Hepatocyte (in vitro differentiated cells): ENCODE measurements around the gene MYL7. TPM values are rescaled to one million over a fixed set of nuclear protein-coding genes. Genes with fewer than 3 reads are reported as not detected.

ENCODE experiments used
- DNase-seq: peaks from one replicate; pipeline ENCODE4 v3.0.0-alpha.2; 2016; ENCODE audit warnings: low spot score
- H2AFZ ChIP-seq: fragments of 200-600 bp; sonication (generic); 2 replicates; pipeline ENCODE4 v1.6.0; 2016; ENCODE audit warnings: antibody characterized with exemption, mild to moderate bottlenecking
- H3K27ac ChIP-seq: fragments of 200-600 bp; sonication (generic); 2 replicates; pipeline ENCODE4 v1.5.1; 2016; ENCODE audit warnings: mild to moderate bottlenecking
- H3K27me3 ChIP-seq: fragments of 200-600 bp; sonication (generic); 2 replicates; pipeline ENCODE4 v1.6.1; 2016
- H3K36me3 ChIP-seq: fragments of 200-600 bp; sonication (generic); replicated peaks from 2 replicates; pipeline ENCODE4 v1.5.1; 2016; ENCODE audit warnings: low read depth; ENCODE audit not compliant: insufficient read depth
- H3K4me1 ChIP-seq: fragments of 200-600 bp; sonication (generic); 2 replicates; pipeline ENCODE4 v1.5.1; 2016; ENCODE audit warnings: mild to moderate bottlenecking, moderate library complexity; ENCODE audit not compliant: insufficient read depth
- H3K4me2 ChIP-seq: fragments of 200-600 bp; sonication (generic); 2 replicates; pipeline ENCODE4 v1.6.0; 2016
- H3K4me3 ChIP-seq: fragments of 200-600 bp; sonication (generic); 2 replicates; pipeline ENCODE4 v1.5.1; 2016; ENCODE audit warnings: mild to moderate bottlenecking
- H3K79me2 ChIP-seq: fragments of 200-600 bp; sonication (generic); 2 replicates; pipeline ENCODE4 v1.6.0; 2017; ENCODE audit warnings: mild to moderate bottlenecking
- H3K9me2 ChIP-seq: fragments of 200-600 bp; sonication (generic); replicated peaks from 2 replicates; pipeline ENCODE4 v1.6.0; 2017; ENCODE audit warnings: mild to moderate bottlenecking; ENCODE audit not compliant: insufficient read depth
- H3K9me3 ChIP-seq: fragments of 200-600 bp; sonication (generic); 2 replicates; pipeline ENCODE4 v1.5.1; 2016; ENCODE audit warnings: low read depth, mild to moderate bottlenecking
- H4K20me1 ChIP-seq: fragments of 200-600 bp; sonication (generic); 2 replicates; pipeline ENCODE4 v1.6.0; 2016; ENCODE audit warnings: mild to moderate bottlenecking; ENCODE audit not compliant: insufficient read depth, poor library complexity, severe bottlenecking
- CTCF ChIP-seq: fragments of 200-600 bp; sonication (generic); IDR thresholded peaks from 2 replicates; pipeline ENCODE4 v1.5.1; 2016; ENCODE audit warnings: antibody characterized with exemption, mild to moderate bottlenecking; ENCODE audit not compliant: poor library complexity
- EZH2 ChIP-seq: fragments of 200-600 bp; sonication (generic); IDR thresholded peaks from 2 replicates; pipeline ENCODE4 v1.6.1; 2016; ENCODE audit warnings: antibody characterized with exemption, mild to moderate bottlenecking, borderline replicate concordance
- EZH2phosphoT487 ChIP-seq: fragments of 200-600 bp; sonication (generic); IDR thresholded peaks from one replicate; pipeline ENCODE4 v1.6.1; 2018; ENCODE audit warnings: antibody characterized with exemption, mild to moderate bottlenecking, low read depth, moderate library complexity; ENCODE audit not compliant: unreplicated experiment, severe bottlenecking
- WGBS: methylation state at CpG from one replicate; pipeline ENCODE4 v1.1.6; 2016; ENCODE audit warnings: low lambda C conversion rate; ENCODE audit errors: missing lambda C conversion rate; 5-methylcytosine and 5-hydroxymethylcytosine counted together
- polyA plus RNA-seq: library from polyadenylated mRNA; unstranded; fragments of >200 nt; fragmentation: Nextera tagmentation; extraction: Ambion mirVana; gene quantifications from 2 replicates; pipeline ENCODE4 v1.2.1, GENCODE V29; 2016
- total RNA-seq: library from RNA; depleted of rRNA; stranded (reverse); fragments of >200 nt; gene quantifications from 2 replicates; pipeline ENCODE4 v1.2.3, GENCODE V29; 2014

Gene MYL7
- total and polyA plus RNA-seq, 2 experiments from 2014 or later: 5.2 to 8.9 TPM

GRCh38 chr7:44150466-44150832 lies 9.3 kb upstream of the MYL7 start:
- H3K36me3 ChIP-seq: no peaks in the 10 kb centered on the region
- H3K4me1 ChIP-seq: peaks cover 9% of the 10 kb centered on the region
- peaks cover 14% of the 10 kb centered on the region for H3K27me3 ChIP-seq
- no peaks in the 10 kb centered on the region for H3K9me2 ChIP-seq
- no peaks in the 10 kb centered on the region for H4K20me1 ChIP-seq
- 84% methylated on average over 5 of the region's 5 CpGs for WGBS
- no peaks in the 10 kb centered on the region for H3K9me3 ChIP-seq
- H3K27ac ChIP-seq: peak overlapping the region; percentile 48
- H2AFZ ChIP-seq: no peak overlapping the region
- no peak overlapping the region for H3K4me3 ChIP-seq
- H3K79me2 ChIP-seq: no peaks in the 10 kb centered on the region
- no peak for DNase-seq
- TF ChIP-seq EZH2 (no peak), EZH2phosphoT487 (no peak), CTCF (no peak)
- H3K4me2 ChIP-seq: no peak overlapping the region

GRCh38 chr7:44149571-44150465 lies 8.7 kb upstream of the MYL7 start:
- no peak for DNase-seq
- no peak overlapping the region for H2AFZ ChIP-seq
- H3K27me3 ChIP-seq: peaks cover 19% of the 10 kb centered on the region
- H3K27ac ChIP-seq: peak overlapping the region; percentile 48
- no peaks in the 10 kb centered on the region for H3K9me2 ChIP-seq
- H3K4me3 ChIP-seq: no peak overlapping the region
- H3K4me1 ChIP-seq: peaks cover 9% of the 10 kb centered on the region
- WGBS: 85% methylated on average over 18 of the region's 18 CpGs
- H3K4me2 ChIP-seq: no peak overlapping the region
- H3K79me2 ChIP-seq: no peaks in the 10 kb centered on the region
- H4K20me1 ChIP-seq: no peaks in the 10 kb centered on the region
- no peaks in the 10 kb centered on the region for H3K36me3 ChIP-seq
- no peaks in the 10 kb centered on the region for H3K9me3 ChIP-seq
- TF ChIP-seq EZH2 (no peak), CTCF (no peak), EZH2phosphoT487 (no peak)

GRCh38 chr7:44148961-44149536 lies 7.9 kb upstream of the MYL7 start:
- Histone ChIP-seq H3K4me3 (no peak overlapping the region), H3K27ac (no peak overlapping the region), H3K4me2 (no peak overlapping the region), H3K9me2 (no peaks in the 10 kb centered on the region), H3K36me3 (no peaks in the 10 kb centered on the region), H3K9me3 (no peaks in the 10 kb centered on the region), H3K79me2 (no peaks in the 10 kb centered on the region), H3K27me3 (peaks cover 22% of the 10 kb centered on the region), H4K20me1 (no peaks in the 10 kb centered on the region), H3K4me1 (peaks cover 9% of the 10 kb centered on the region), H2AFZ (no peak overlapping the region)
- WGBS: 95% methylated on average over 8 of the region's 9 CpGs
- TF ChIP-seq EZH2 (no peak), EZH2phosphoT487 (no peak), CTCF (no peak)
- DNase-seq: no peak
